ENCODE results near the gene PPP2R5C. TPM values are rescaled to one million over a fixed set of nuclear protein-coding genes. Genes with fewer than 3 reads are reported as not detected.
"Not testable (repeated sequence)": the region's sequence is repeated elsewhere in the genome, so short reads cannot be mapped to it uniquely, and the experiment has no call there.

The PPP2R5C gene
- total RNA-seq, 1 experiment from 2014 or later, result 120 TPM

GRCh38 chr14:101726954-101727302, 34.6 kb upstream of the PPP2R5C start:
- peaks cover 3% of the 10 kb centered on the region for H3K9me3 Mint-ChIP-seq (ENCODE audit: low read depth, unreplicated experiment)
- no peak overlapping the region for H3K27ac Mint-ChIP-seq (ENCODE audit: unreplicated experiment)
- H3K4me3 Mint-ChIP-seq (ENCODE audit: low read depth, unreplicated experiment), result no peak overlapping the region
- TF ChIP-seq CTCF (IDR thresholded peaks at IDR 0.05; ENCODE audit: unreplicated experiment), result no peak
- peaks cover 23% of the 10 kb centered on the region for H3K4me1 Mint-ChIP-seq (ENCODE audit: low read depth, unreplicated experiment)
- H3K36me3 Mint-ChIP-seq (ENCODE audit: insufficient read depth, unreplicated experiment), result peaks cover 21% of the 10 kb centered on the region
- BruUV-seq (replicated peaks), result no TSS peak
- no peak for DNase-seq
- no peaks in the 10 kb centered on the region for H3K27me3 Mint-ChIP-seq (ENCODE audit: unreplicated experiment)
- intact Hi-C loops (cut with micrococcal nuclease; ENCODE audit: unreplicated experiment), result no loop called here
- CTCF ChIA-PET, result interaction anchor here (0.9 kb wide), 1 partner anchor 34 kb away, joined by 5 read pairs; no protein-coding TSS in a partner anchor

- Mint-ChIP-seq H3K27ac (ENCODE audit: unreplicated experiment) (no peak overlapping the region), H3K4me3 (ENCODE audit: low read depth, unreplicated experiment) (no peak overlapping the region), H3K4me1 (ENCODE audit: low read depth, unreplicated experiment) (peaks cover 21% of the 10 kb centered on the region), H3K9me3 (ENCODE audit: low read depth, unreplicated experiment) (peaks cover 3% of the 10 kb centered on the region), H3K36me3 (ENCODE audit: insufficient read depth, unreplicated experiment) (peaks cover 17% of the 10 kb centered on the region), H3K27me3 (ENCODE audit: unreplicated experiment) (no peaks in the 10 kb centered on the region)
- TF ChIP-seq CTCF (IDR thresholded peaks at IDR 0.05; ENCODE audit: unreplicated experiment), result no peak
- no peak for DNase-seq
- CTCF ChIA-PET, result no interaction called here
- no TSS peak for BruUV-seq (replicated peaks)
- intact Hi-C loops (cut with micrococcal nuclease; ENCODE audit: unreplicated experiment), result no loop called here
Measured at GRCh38 chr14:101727611-101728366, 33.7 kb upstream of the PPP2R5C start.

DNA sequence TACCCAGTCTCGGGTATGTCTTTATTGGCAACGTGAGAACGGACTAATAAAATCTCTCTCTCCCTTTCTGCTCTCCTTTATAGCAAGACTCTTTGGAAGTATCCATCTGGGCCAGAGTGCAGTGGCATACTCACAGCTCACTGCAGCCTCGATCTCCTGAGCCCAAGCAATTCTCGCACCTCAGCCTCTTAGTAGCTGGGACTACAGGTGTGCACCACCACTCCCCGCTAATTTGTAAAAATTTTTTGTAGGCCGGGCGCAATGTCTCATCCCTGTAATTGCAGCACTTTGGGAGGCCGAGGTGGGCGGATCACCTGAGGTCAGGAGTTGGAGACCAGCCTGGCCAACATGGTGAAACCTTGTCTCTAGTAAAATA, 33.2 kb upstream of the PPP2R5C start:
- intact Hi-C loops (cut with micrococcal nuclease; ENCODE audit: unreplicated experiment), result no loop called here
- DNase-seq, result no peak
- H3K4me1 Mint-ChIP-seq (ENCODE audit: low read depth, unreplicated experiment), result peaks cover 17% of the 10 kb centered on the region
- no peak overlapping the region for H3K27ac Mint-ChIP-seq (ENCODE audit: unreplicated experiment)
- peaks cover 3% of the 10 kb centered on the region for H3K9me3 Mint-ChIP-seq (ENCODE audit: low read depth, unreplicated experiment)
- no TSS peak for BruUV-seq (replicated peaks)
- no peak overlapping the region for H3K4me3 Mint-ChIP-seq (ENCODE audit: low read depth, unreplicated experiment)
- CTCF ChIA-PET, result no interaction called here
- H3K27me3 Mint-ChIP-seq (ENCODE audit: unreplicated experiment), result no peaks in the 10 kb centered on the region
- H3K36me3 Mint-ChIP-seq (ENCODE audit: insufficient read depth, unreplicated experiment), result peaks cover 17% of the 10 kb centered on the region
- TF ChIP-seq CTCF (IDR thresholded peaks at IDR 0.05; ENCODE audit: unreplicated experiment), result no peak

- intact Hi-C loops (cut with micrococcal nuclease; ENCODE audit: unreplicated experiment), result no loop called here
- no peak overlapping the region for H3K27ac Mint-ChIP-seq (ENCODE audit: unreplicated experiment)
- peaks cover 3% of the 10 kb centered on the region for H3K9me3 Mint-ChIP-seq (ENCODE audit: low read depth, unreplicated experiment)
- CTCF ChIA-PET, result interaction anchor here (0.7 kb wide), 1 partner anchor 73 kb away, joined by 5 read pairs; no protein-coding TSS in a partner anchor
- DNase-seq, result no peak
- H3K27me3 Mint-ChIP-seq (ENCODE audit: unreplicated experiment), result no peaks in the 10 kb centered on the region
- H3K4me3 Mint-ChIP-seq (ENCODE audit: low read depth, unreplicated experiment), result no peak overlapping the region
- peaks cover 17% of the 10 kb centered on the region for H3K4me1 Mint-ChIP-seq (ENCODE audit: low read depth, unreplicated experiment)
- no TSS peak for BruUV-seq (replicated peaks)
- peaks cover 17% of the 10 kb centered on the region for H3K36me3 Mint-ChIP-seq (ENCODE audit: insufficient read depth, unreplicated experiment)
- no peak for TF ChIP-seq CTCF (IDR thresholded peaks at IDR 0.05; ENCODE audit: unreplicated experiment)
Measured at GRCh38 chr14:101729382-101729781, 32.1 kb upstream of the PPP2R5C start.

GRCh38 chr14:101730157-101730556, 31.4 kb upstream of the PPP2R5C start:
- H3K27me3 Mint-ChIP-seq (ENCODE audit: unreplicated experiment), result not testable (repeated sequence)

More at GRCh38 chr14:101730157-101730556, 31.4 kb upstream of the PPP2R5C start:
- intact Hi-C loops (cut with micrococcal nuclease; ENCODE audit: unreplicated experiment); DNase-seq; BruUV-seq (replicated peaks); H3K9me3 Mint-ChIP-seq (ENCODE audit: low read depth, unreplicated experiment): not testable (repeated sequence)
- Mint-ChIP-seq H3K4me3 (ENCODE audit: low read depth, unreplicated experiment) (peak overlapping the region; percentile 60), H3K4me1 (ENCODE audit: low read depth, unreplicated experiment) (peaks cover 17% of the 10 kb centered on the region), H3K36me3 (ENCODE audit: insufficient read depth, unreplicated experiment) (peaks cover 17% of the 10 kb centered on the region), H3K27ac (ENCODE audit: unreplicated experiment) (peak overlapping the region; percentile 97)
- CTCF ChIA-PET, result interaction anchor here (0.7 to 2.0 kb wide), 2 partner anchors 22 to 63 kb away, joined by 3 to 12 read pairs; no protein-coding TSS in a partner anchor
